OCI-LY7 (cell line): ENCODE results near the gene SPR. TPM values are rescaled to one million over a fixed set of nuclear protein-coding genes. Genes with fewer than 3 reads are reported as not detected.

Experiments used
- BruUV-seq: library from RNA; stranded (reverse); fragments of 400-500 nt; replicated peaks from 2 replicates; lab custom pipeline; 2021; lab: Mats Ljungman, UMichigan
- CTCF ChIA-PET: fragments of 300-600 bp; sonication (Branson Sonifier 250); formaldehyde crosslinking; loops from one replicate; lab custom pipeline; 2022; ENCODE audit warnings: antibody characterized with exemption; ENCODE audit not compliant: unreplicated experiment; lab: Charles Lee
- POLR2A ChIA-PET: fragments of 300-600 bp; sonication (Branson Sonifier 250); formaldehyde crosslinking; loops from one replicate; lab custom pipeline; 2022; ENCODE audit warnings: antibody characterized with exemption; lab: Charles Lee
- DNase-seq: peaks from one replicate; pipeline ENCODE4 v3.0.0-alpha.2; 2015; ENCODE audit warnings: low spot score
- H2AFZ ChIP-seq: fragments of 200-600 bp; sonication (generic), shearing (Covaris generic); 2 replicates; pipeline ENCODE4 v1.6.1; 2014; ENCODE audit warnings: mild to moderate bottlenecking, antibody characterized with exemption, low read length, moderate library complexity
- H3K27ac ChIP-seq: fragments of 200-600 bp; sonication (generic); 2 replicates; pipeline ENCODE4 v1.5.1; 2014; ENCODE audit warnings: mixed run types, low read depth, mild to moderate bottlenecking, moderate library complexity, low read length, inconsistent platforms; ENCODE audit not compliant: poor library complexity, severe bottlenecking
- H3K36me3 ChIP-seq: fragments of 200-600 bp; sonication (generic); 2 replicates; pipeline ENCODE4 v1.6.1; 2014; ENCODE audit warnings: mild to moderate bottlenecking, antibody characterized with exemption, low read length, moderate library complexity, mixed read lengths; ENCODE audit not compliant: insufficient read depth
- H3K4me1 ChIP-seq: fragments of 200-600 bp; sonication (generic); 2 replicates; pipeline ENCODE4 v1.5.1; 2014; ENCODE audit warnings: mild to moderate bottlenecking, low read length; ENCODE audit not compliant: insufficient read depth, poor library complexity, severe bottlenecking
- H3K4me2 ChIP-seq: fragments of 200-600 bp; sonication (generic); 2 replicates; pipeline ENCODE4 v1.6.1; 2014; ENCODE audit warnings: mild to moderate bottlenecking, low read length
- H3K4me3 ChIP-seq: fragments of 200-600 bp; sonication (generic); 2 replicates; pipeline ENCODE4 v1.5.1; 2014; ENCODE audit warnings: mild to moderate bottlenecking, low read depth, low read length; ENCODE audit not compliant: poor library complexity, severe bottlenecking
- H3K79me2 ChIP-seq: fragments of 200-600 bp; sonication (generic); 2 replicates; pipeline ENCODE4 v1.6.1; 2016; ENCODE audit warnings: low read depth, mild to moderate bottlenecking, low read length, moderate library complexity, mixed read lengths; ENCODE audit not compliant: insufficient read depth
- H3K9me2 ChIP-seq: fragments of 200-600 bp; sonication (generic); 2 replicates; pipeline ENCODE4 v1.6.1; 2016; ENCODE audit warnings: mild to moderate bottlenecking, low read length, mixed read lengths; ENCODE audit not compliant: insufficient read depth
- H3K9me3 ChIP-seq: fragments of 200-600 bp; sonication (generic); 2 replicates; pipeline ENCODE4 v1.6.1; 2014; ENCODE audit warnings: mild to moderate bottlenecking, mixed run types, low read length, mixed read lengths
- H4K20me1 ChIP-seq: fragments of 200-600 bp; sonication (generic); 2 replicates; pipeline ENCODE4 v1.6.1; 2014; ENCODE audit warnings: mild to moderate bottlenecking, antibody characterized with exemption, low read length, moderate library complexity, mixed read lengths; ENCODE audit not compliant: insufficient read depth
- CTCF ChIP-seq: fragments of 200-600 bp; sonication (generic); conservative IDR thresholded peaks from 2 replicates; pipeline ENCODE4 v1.5.1; 2014; ENCODE audit warnings: mild to moderate bottlenecking, antibody characterized with exemption, low read length, moderate library complexity, mixed read lengths
- EZH2phosphoT487 ChIP-seq: fragments of 200-600 bp; sonication (generic); IDR thresholded peaks from 2 replicates; pipeline ENCODE4 v1.6.1; 2018; ENCODE audit warnings: low read depth, borderline replicate concordance, mild to moderate bottlenecking, mixed run types, antibody characterized with exemption, low read length, moderate library complexity, mixed read lengths
- intact Hi-C: fragments of 100-400 bp; cut with micrococcal nuclease; formaldehyde crosslinking; loops from one replicate; pipeline ENCODE4 v1.10.0; 2022; ENCODE audit not compliant: unreplicated experiment
- total RNA-seq, 2 experiments: library from RNA; depleted of rRNA in 1 of 2; stranded (reverse); fragments of >200 nt in 1 of 2; shearing (Covaris generic) in 1 of 2; gene quantifications; 2 replicates each; pipeline ENCODE4 v1.2.3, GENCODE V29; 2014 to 2022

The SPR gene
- total RNA-seq, 2 experiments from 2014 or later = not detected

GRCh38 chr2:72925328-72925943 is 38.2 kb downstream of the SPR start:
- no peaks in the 10 kb centered on the region for H3K4me1 ChIP-seq
- intact Hi-C loops = no loop called here
- H3K4me2 ChIP-seq = no peak overlapping the region
- peaks cover 4% of the 10 kb centered on the region; the same call in 1 of the 2 replicates for H4K20me1 ChIP-seq
- no peak overlapping the region for H3K4me3 ChIP-seq
- no peak overlapping the region for H2AFZ ChIP-seq
- no peaks in the 10 kb centered on the region for H3K36me3 ChIP-seq
- DNase-seq = no peak
- no TSS peak for BruUV-seq
- H3K9me3 ChIP-seq = no peaks in the 10 kb centered on the region
- no peak overlapping the region for H3K27ac ChIP-seq
- no peaks in the 10 kb centered on the region for H3K79me2 ChIP-seq
- TF ChIP-seq EZH2phosphoT487 = no peak
- no peak for TF ChIP-seq CTCF
- ChIA-PET CTCF (no interaction called here), POLR2A (interaction anchor here (0.8 kb wide), 1 partner anchor 626 kb away, joined by 3 read pairs; no protein-coding TSS in a partner anchor)
- H3K9me2 ChIP-seq = no peaks in the 10 kb centered on the region

GRCh38 chr2:72926368-72926767 is 39.2 kb downstream of the SPR start:
- Histone ChIP-seq H3K79me2 (no peaks in the 10 kb centered on the region), H4K20me1 (peaks cover 4% of the 10 kb centered on the region; the same call in 1 of the 2 replicates), H3K4me2 (no peak overlapping the region), H3K9me2 (no peaks in the 10 kb centered on the region), H3K4me3 (no peak overlapping the region), H2AFZ (no peak overlapping the region), H3K9me3 (no peaks in the 10 kb centered on the region), H3K36me3 (no peaks in the 10 kb centered on the region), H3K4me1 (no peaks in the 10 kb centered on the region), H3K27ac (no peak overlapping the region)
- ChIA-PET POLR2A (interaction anchor here (0.8 kb wide), 1 partner anchor 625 kb away, joined by 3 read pairs; no protein-coding TSS in a partner anchor), CTCF (interaction anchor here (0.5 to 0.6 kb wide), 2 partner anchors 23 to 251 kb away, joined by 4 to 10 read pairs; no protein-coding TSS in a partner anchor)
- no peak for DNase-seq
- TF ChIP-seq CTCF (no peak), EZH2phosphoT487 (no peak)
- intact Hi-C loops = no loop called here
- no TSS peak for BruUV-seq

GRCh38 chr2:72926811-72927465 is 39.7 kb downstream of the SPR start:
- no peak overlapping the region for H3K4me2 ChIP-seq
- no peaks in the 10 kb centered on the region for H3K9me3 ChIP-seq
- no peaks in the 10 kb centered on the region for H3K36me3 ChIP-seq
- TF ChIP-seq EZH2phosphoT487 (no peak), CTCF (no peak)
- BruUV-seq = no TSS peak
- ChIA-PET CTCF (interaction anchor here (0.6 kb wide), 1 partner anchor 23 kb away, joined by 4 read pairs; no protein-coding TSS in a partner anchor), POLR2A (no interaction called here)
- H2AFZ ChIP-seq = no peak overlapping the region
- intact Hi-C loops = no loop called here
- no peak overlapping the region for H3K27ac ChIP-seq
- peaks cover 4% of the 10 kb centered on the region; the same call in 1 of the 2 replicates for H4K20me1 ChIP-seq
- H3K4me3 ChIP-seq = no peak overlapping the region
- no peaks in the 10 kb centered on the region for H3K9me2 ChIP-seq
- no peaks in the 10 kb centered on the region for H3K4me1 ChIP-seq
- no peaks in the 10 kb centered on the region for H3K79me2 ChIP-seq
- DNase-seq = no peak
